Ammon's horn (tissue), 1 donor: ENCODE measurements around the gene ST8SIA2.
"Not testable (repeated sequence)": the region's sequence is repeated elsewhere in the genome, so short reads cannot be mapped to it uniquely, and the experiment has no call there.

Source experiments
- DNase-seq: peaks from one replicate; pipeline ENCODE4 v3.0.0-alpha.2; 2016; ENCODE audit warnings: low spot score

The ST8SIA2 gene

DNA sequence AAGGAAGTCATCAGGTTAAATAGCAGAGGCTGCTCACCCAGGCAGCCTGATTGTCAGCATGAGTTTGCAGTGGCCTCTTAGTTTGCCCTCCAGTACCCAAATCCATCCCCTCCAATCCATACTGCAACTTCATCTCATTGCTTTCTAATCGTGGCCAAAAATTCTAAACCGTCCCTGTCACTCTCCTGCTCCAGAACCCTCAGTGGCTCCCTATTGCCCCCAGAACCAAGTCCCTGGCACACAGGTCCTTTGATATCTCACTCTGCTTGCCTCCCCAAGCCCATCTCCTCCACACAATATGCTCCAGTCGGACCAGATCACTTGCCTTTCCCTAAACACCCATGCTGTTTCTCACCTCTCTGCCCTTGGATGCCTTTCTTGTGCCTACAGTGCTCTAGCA lies 49.7 kb downstream of the ST8SIA2 start:
- no peak for DNase-seq

- DNase-seq = no peak
These were observed 51.0 kb downstream of the ST8SIA2 start for GRCh38 chr15:92444631-92445030.

DNA sequence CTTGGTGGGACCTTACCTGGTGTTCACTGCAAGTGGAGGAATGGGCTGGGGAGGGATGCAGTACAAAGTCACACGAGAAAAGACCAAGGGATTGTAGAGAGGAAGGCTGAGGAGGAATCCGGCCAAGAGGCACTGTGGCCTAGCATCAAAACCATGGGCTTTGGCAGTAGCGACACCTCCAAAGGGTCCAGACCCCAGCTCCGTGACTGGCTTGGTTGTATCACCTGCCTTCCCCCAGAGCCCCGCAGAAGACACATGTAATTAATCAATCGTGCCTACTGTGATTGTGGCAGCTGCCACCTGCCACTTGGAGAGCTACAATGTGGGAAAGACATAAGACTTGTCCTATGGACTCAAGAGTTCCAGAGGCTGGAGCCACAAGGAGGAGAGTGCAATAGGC lies 54.7 kb downstream of the ST8SIA2 start:
- no peak for DNase-seq

DNA sequence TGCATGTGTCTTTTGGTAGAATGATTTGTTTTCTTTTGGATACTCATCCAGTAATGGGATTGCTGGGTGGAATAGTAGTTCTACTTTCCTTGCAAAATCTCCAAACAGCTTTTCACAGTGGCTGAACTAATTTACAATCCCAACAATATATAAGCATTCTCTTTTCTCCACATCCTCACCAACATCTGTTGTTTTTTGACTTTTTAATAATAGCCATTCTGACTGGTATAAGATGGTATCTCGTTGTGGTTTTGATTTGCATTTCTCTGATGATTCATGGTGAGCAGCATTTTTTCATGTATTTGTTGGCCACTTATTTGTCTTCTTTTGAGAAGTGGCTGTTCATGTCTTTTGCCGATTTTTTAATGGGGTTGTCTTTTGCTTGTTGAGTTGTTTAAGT lies 55.8 kb downstream of the ST8SIA2 start:
- no peak for DNase-seq

DNA sequence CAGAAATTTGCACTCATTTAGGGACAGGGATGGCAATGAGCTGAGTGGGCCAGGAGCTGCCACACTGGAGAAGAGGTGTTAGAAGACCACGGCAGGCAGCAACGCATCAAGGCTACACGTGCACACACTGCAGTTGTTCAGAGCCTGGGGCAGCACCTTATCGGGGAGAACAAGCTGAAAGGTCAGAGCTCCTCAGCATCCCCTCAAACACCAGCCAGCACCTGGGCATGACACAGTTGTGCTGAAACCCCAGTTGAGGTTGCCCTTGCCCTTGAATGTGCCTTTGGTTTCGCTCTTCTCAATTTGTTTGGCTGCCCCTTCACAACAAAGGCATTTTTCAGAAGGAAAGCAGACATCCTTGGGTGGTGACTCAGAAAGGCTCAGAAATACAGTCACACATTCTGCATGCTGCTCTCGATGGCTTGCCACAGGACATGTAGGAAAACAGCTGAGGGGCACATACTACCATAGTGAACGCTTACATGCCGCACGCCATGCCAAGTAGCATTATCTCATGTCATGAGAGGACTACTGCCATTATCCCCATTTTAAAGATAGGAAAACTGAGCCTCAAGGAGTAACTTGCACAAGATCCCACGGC lies 57.6 kb downstream of the ST8SIA2 start:
- DNase-seq = no peak

DNA sequence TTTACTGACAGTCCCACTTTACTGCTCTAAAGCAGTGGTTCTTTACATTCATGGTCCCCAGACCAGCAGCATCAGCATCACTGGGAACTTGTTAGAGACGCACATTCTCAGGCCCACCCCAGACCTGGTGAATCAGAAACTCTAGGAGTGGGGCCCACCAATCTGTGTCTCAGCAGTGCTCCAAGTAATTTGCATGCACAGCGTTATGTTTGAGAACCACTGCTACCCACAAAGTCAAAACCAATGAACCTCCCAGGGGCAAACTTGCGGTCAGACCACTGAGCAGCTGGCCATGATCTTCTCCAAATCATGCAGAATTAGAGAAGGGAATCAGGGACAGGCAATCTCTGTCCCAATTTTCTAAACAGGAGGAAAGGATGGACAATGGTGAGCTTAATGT lies 58.5 kb downstream of the ST8SIA2 start:
- no peak for DNase-seq

- no peak for DNase-seq
These were observed 59.9 kb downstream of the ST8SIA2 start for GRCh38 chr15:92453607-92454006.

DNA sequence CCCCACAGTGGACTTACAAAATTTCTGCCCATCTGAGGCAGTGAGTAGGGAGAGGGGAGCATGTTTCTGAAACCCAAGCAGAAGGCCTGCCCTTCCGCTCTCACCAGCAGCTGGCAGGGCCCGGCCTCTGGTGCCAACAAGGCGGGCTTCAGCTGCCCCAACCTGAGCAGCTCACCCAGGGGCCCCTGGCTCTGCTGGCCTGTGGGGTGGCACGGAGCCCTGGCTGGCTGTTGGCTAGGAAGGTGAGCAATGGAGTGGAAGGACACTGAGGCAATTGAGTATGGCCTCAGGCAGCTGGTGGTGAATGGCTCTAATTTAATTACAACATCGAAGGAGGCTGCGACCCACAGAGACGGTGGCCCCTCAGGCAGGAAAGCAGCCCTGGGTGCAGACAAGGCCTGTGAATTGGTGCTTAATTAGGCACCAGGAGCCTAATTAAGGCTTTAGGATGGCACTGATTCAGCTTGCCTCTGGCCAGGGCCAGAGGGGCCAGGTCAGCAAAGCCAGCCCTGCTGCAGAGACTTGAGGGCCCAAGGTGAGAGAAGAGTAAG lies 60.9 kb downstream of the ST8SIA2 start:
- no peak for DNase-seq

GRCh38 chr15:92455271-92455670 lies 61.6 kb downstream of the ST8SIA2 start:
- no peak for DNase-seq

GRCh38 chr15:92457471-92458041 lies 63.9 kb downstream of the ST8SIA2 start:
- no peak for DNase-seq

- peak; percentile 8 for DNase-seq
These were observed 66.3 kb downstream of the ST8SIA2 start for GRCh38 chr15:92460023-92460422.

- no peak for DNase-seq
These were observed 68.9 kb downstream of the ST8SIA2 start for GRCh38 chr15:92462424-92463125.

DNA sequence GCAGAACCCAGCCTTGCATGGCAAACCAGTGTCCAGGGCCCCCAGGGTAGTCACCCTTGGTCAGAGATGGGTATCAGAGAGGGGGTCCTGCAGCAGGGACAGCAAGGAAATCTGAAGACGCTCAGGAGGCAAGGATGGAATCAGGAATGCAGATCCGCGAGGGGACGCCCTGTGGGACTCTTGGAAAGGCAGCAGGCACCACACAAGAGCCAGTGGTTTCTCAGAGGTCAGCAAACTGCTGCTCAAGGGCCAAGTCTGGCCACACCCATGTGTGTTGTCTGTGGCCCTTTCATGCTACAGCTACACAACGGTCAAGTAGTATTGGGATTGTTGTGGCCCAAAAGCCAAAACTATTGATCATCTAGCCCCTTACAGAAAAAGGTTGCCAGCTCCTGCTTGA lies 69.7 kb downstream of the ST8SIA2 start:
- no peak for DNase-seq

GRCh38 chr15:92463826-92464225 lies 70.1 kb downstream of the ST8SIA2 start:
- no peak for DNase-seq

DNA sequence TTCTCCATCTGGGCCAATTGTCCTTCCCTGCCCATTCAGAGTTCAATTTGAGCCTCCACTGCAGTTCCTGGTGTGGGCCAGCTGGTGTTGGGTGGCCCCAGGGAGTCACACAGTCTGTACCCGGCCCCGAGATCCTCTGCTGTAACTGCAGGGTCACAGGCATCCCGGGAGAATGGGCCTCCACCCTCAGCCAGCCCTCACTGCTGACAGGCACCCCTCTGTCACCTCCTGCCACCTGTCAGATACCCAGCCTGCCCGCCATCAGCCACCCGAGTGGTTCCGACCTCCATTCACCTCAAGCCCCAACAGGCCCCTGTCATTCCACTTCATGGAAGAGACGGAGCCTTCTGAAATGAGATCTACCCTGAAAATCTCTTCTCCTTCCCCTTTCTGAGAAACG lies 73.2 kb downstream of the ST8SIA2 start:
- no peak for DNase-seq

GRCh38 chr15:92467245-92467644 lies 73.6 kb downstream of the ST8SIA2 start:
- no peak for DNase-seq

GRCh38 chr15:92468991-92469390 lies 75.3 kb downstream of the ST8SIA2 start:
- DNase-seq = no peak

- DNase-seq = no peak
These were observed 77.6 kb downstream of the ST8SIA2 start for GRCh38 chr15:92471288-92471687.

DNA sequence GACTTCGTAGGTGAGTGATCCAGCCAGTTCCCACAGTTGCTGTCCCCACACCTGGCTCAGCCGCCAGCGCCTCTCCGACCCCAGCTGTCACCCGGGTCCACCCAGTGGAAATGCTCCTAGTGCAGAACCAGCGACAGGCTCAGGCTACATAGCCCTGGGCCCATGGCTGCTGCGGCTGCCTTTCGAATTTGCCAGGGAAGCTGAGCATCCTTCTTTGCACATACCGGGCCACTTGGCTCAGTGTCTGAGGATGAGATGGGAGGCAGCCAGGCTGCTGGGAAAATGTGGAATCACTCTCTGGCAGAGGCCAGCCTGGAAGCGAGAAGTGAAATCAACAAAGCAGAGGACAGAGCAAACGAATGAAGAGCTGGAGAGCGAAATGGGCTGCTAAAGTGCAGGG lies 80.1 kb downstream of the ST8SIA2 start:
- peak; percentile 14 for DNase-seq

DNA sequence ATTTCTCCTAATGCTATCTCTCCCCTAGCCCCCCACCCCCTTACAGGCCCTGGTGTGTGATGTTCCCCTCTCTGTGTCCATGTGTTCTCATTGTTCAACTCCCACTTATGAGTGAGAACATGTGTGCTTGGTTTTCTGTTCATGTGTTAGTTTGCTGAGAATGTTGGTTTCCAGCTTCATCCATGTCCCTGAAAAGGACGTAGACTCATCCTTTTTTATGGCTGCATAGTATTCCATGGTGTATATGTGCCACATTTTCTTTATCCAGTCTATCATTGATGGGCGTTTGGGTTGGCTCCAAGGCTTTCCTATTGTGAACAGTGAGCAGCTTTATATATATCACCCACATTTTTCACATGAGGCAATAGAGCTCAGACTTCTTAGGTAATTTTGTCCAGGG lies 86.0 kb downstream of the ST8SIA2 start:
- not testable (repeated sequence) for DNase-seq

GRCh38 chr15:92480361-92480760 lies 86.7 kb downstream of the ST8SIA2 start:
- DNase-seq = no peak

- DNase-seq = no peak
These were observed 91.8 kb downstream of the ST8SIA2 start for GRCh38 chr15:92485441-92485840.

DNA sequence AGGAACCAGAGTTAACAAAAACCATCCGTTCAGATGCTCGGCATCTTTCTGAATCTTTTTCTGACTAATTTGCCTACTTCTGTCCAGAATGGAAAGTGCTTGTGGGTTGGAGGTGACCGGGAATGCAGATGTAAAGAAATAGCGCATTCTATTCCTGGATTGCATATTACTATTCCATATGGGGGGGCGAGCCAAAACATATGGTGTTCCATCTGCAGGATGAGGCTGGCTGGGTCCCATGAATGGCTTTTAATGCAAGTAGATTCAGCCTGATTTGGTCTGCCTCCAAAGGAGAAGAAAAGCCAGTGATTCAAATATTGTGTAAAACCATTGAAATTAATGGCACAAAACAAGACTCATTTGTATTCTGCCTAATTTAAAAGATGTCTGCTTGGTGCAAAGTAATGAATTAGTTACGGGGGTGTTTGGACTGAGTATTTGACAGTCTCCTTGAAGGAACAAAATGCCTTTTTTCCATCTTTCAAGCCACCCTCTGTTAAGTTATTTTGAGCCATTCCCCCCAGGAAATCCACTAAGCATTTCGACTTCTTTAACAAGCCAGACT lies 99.0 kb downstream of the ST8SIA2 start:
- peak; percentile 57 for DNase-seq
